Hepatocyte (in vitro differentiated cells): ENCODE data around the gene SRP68. TPM values are rescaled to one million over a fixed set of nuclear protein-coding genes. Genes with fewer than 3 reads are reported as not detected.
"Not testable (repeated sequence)": the region's sequence is repeated elsewhere in the genome, so short reads cannot be mapped to it uniquely, and the experiment has no call there.

Source experiments
- DNase-seq: peaks from one replicate; pipeline ENCODE4 v3.0.0-alpha.2; 2016; ENCODE audit warnings: low spot score
- H2AFZ ChIP-seq: fragments of 200-600 bp; sonication (generic); 2 replicates; pipeline ENCODE4 v1.6.0; 2016; ENCODE audit warnings: antibody characterized with exemption, mild to moderate bottlenecking
- H3K27ac ChIP-seq: fragments of 200-600 bp; sonication (generic); 2 replicates; pipeline ENCODE4 v1.5.1; 2016; ENCODE audit warnings: mild to moderate bottlenecking
- H3K27me3 ChIP-seq: fragments of 200-600 bp; sonication (generic); 2 replicates; pipeline ENCODE4 v1.6.1; 2016
- H3K36me3 ChIP-seq: fragments of 200-600 bp; sonication (generic); replicated peaks from 2 replicates; pipeline ENCODE4 v1.5.1; 2016; ENCODE audit warnings: low read depth; ENCODE audit not compliant: insufficient read depth
- H3K4me1 ChIP-seq: fragments of 200-600 bp; sonication (generic); 2 replicates; pipeline ENCODE4 v1.5.1; 2016; ENCODE audit warnings: mild to moderate bottlenecking, moderate library complexity; ENCODE audit not compliant: insufficient read depth
- H3K4me2 ChIP-seq: fragments of 200-600 bp; sonication (generic); 2 replicates; pipeline ENCODE4 v1.6.0; 2016
- H3K4me3 ChIP-seq: fragments of 200-600 bp; sonication (generic); 2 replicates; pipeline ENCODE4 v1.5.1; 2016; ENCODE audit warnings: mild to moderate bottlenecking
- H3K79me2 ChIP-seq: fragments of 200-600 bp; sonication (generic); 2 replicates; pipeline ENCODE4 v1.6.0; 2017; ENCODE audit warnings: mild to moderate bottlenecking
- H3K9me2 ChIP-seq: fragments of 200-600 bp; sonication (generic); replicated peaks from 2 replicates; pipeline ENCODE4 v1.6.0; 2017; ENCODE audit warnings: mild to moderate bottlenecking; ENCODE audit not compliant: insufficient read depth
- H3K9me3 ChIP-seq: fragments of 200-600 bp; sonication (generic); 2 replicates; pipeline ENCODE4 v1.5.1; 2016; ENCODE audit warnings: low read depth, mild to moderate bottlenecking
- H4K20me1 ChIP-seq: fragments of 200-600 bp; sonication (generic); 2 replicates; pipeline ENCODE4 v1.6.0; 2016; ENCODE audit warnings: mild to moderate bottlenecking; ENCODE audit not compliant: insufficient read depth, poor library complexity, severe bottlenecking
- CTCF ChIP-seq: fragments of 200-600 bp; sonication (generic); IDR thresholded peaks from 2 replicates; pipeline ENCODE4 v1.5.1; 2016; ENCODE audit warnings: antibody characterized with exemption, mild to moderate bottlenecking; ENCODE audit not compliant: poor library complexity
- EZH2 ChIP-seq: fragments of 200-600 bp; sonication (generic); IDR thresholded peaks from 2 replicates; pipeline ENCODE4 v1.6.1; 2016; ENCODE audit warnings: antibody characterized with exemption, mild to moderate bottlenecking, borderline replicate concordance
- EZH2phosphoT487 ChIP-seq: fragments of 200-600 bp; sonication (generic); IDR thresholded peaks from one replicate; pipeline ENCODE4 v1.6.1; 2018; ENCODE audit warnings: antibody characterized with exemption, mild to moderate bottlenecking, low read depth, moderate library complexity; ENCODE audit not compliant: unreplicated experiment, severe bottlenecking
- WGBS: methylation state at CpG from one replicate; pipeline ENCODE4 v1.1.6; 2016; ENCODE audit warnings: low lambda C conversion rate; ENCODE audit errors: missing lambda C conversion rate; 5-methylcytosine and 5-hydroxymethylcytosine counted together
- polyA plus RNA-seq: library from polyadenylated mRNA; unstranded; fragments of >200 nt; fragmentation: Nextera tagmentation; extraction: Ambion mirVana; gene quantifications from 2 replicates; pipeline ENCODE4 v1.2.1, GENCODE V29; 2016
- total RNA-seq: library from RNA; depleted of rRNA; stranded (reverse); fragments of >200 nt; gene quantifications from 2 replicates; pipeline ENCODE4 v1.2.3, GENCODE V29; 2014

SRP68 gene
- total and polyA plus RNA-seq, 2 experiments from 2014 or later, result 41.2 to 70.1 TPM

- Histone ChIP-seq H3K27ac (no peak overlapping the region), H3K27me3 (no peaks in the 10 kb centered on the region), H3K36me3 (no peaks in the 10 kb centered on the region), H3K9me3 (no peaks in the 10 kb centered on the region), H3K4me1 (no peaks in the 10 kb centered on the region), H3K4me2 (no peak overlapping the region), H3K9me2 (no peaks in the 10 kb centered on the region), H3K79me2 (peaks cover 10% of the 10 kb centered on the region), H4K20me1 (no peaks in the 10 kb centered on the region), H3K4me3 (no peak overlapping the region), H2AFZ (no peak overlapping the region)
- WGBS, result 89% methylated on average over 9 of the region's 9 CpGs
- no peak for DNase-seq
- no peak for TF ChIP-seq EZH2phosphoT487
- TF ChIP-seq CTCF, result no peak
- TF ChIP-seq EZH2, result no peak
Observed at GRCh38 chr17:76048711-76049110, 23.6 kb downstream of the SRP68 start.

- H2AFZ ChIP-seq, result no peak overlapping the region
- no peak for TF ChIP-seq EZH2phosphoT487
- no peak for TF ChIP-seq CTCF
- no peak for TF ChIP-seq EZH2
- H3K27me3 ChIP-seq, result no peaks in the 10 kb centered on the region
- H3K4me1 ChIP-seq, result no peaks in the 10 kb centered on the region
- H3K9me2 ChIP-seq, result no peaks in the 10 kb centered on the region
- H3K79me2 ChIP-seq, result peaks cover 10% of the 10 kb centered on the region
- H4K20me1 ChIP-seq, result no peaks in the 10 kb centered on the region
- no peaks in the 10 kb centered on the region for H3K9me3 ChIP-seq
- WGBS, result 95% methylated on average over 9 of the region's 9 CpGs
- DNase-seq, result no peak
- no peaks in the 10 kb centered on the region for H3K36me3 ChIP-seq
- H3K27ac ChIP-seq, result no peak overlapping the region
- no peak overlapping the region for H3K4me2 ChIP-seq
- H3K4me3 ChIP-seq, result no peak overlapping the region
Observed at GRCh38 chr17:76048025-76048605, 24.2 kb downstream of the SRP68 start.

GRCh38 chr17:76046064-76046463 lies 26.3 kb downstream of the SRP68 start:
- DNase-seq, result no peak
- Histone ChIP-seq H3K4me3 (no peak overlapping the region), H3K27ac (no peak overlapping the region), H3K36me3 (no peaks in the 10 kb centered on the region), H3K4me1 (no peaks in the 10 kb centered on the region), H4K20me1 (no peaks in the 10 kb centered on the region), H2AFZ (no peak overlapping the region), H3K27me3 (no peaks in the 10 kb centered on the region), H3K4me2 (no peak overlapping the region), H3K9me2 (no peaks in the 10 kb centered on the region), H3K9me3 (no peaks in the 10 kb centered on the region), H3K79me2 (peaks cover 3% of the 10 kb centered on the region)
- 94% methylated on average over 8 of the region's 8 CpGs for WGBS
- TF ChIP-seq CTCF (no peak), EZH2phosphoT487 (no peak), EZH2 (no peak)

GRCh38 chr17:76044475-76045007 lies 27.8 kb downstream of the SRP68 start:
- 91% methylated on average over 11 of the region's 11 CpGs for WGBS
- H3K4me3 ChIP-seq, H3K9me3 ChIP-seq, H3K9me2 ChIP-seq, H2AFZ ChIP-seq, H3K79me2 ChIP-seq, H3K27ac ChIP-seq, DNase-seq, H3K27me3 ChIP-seq, H3K4me2 ChIP-seq, H3K4me1 ChIP-seq, H4K20me1 ChIP-seq, H3K36me3 ChIP-seq: not testable (repeated sequence)

- H2AFZ ChIP-seq, H3K36me3 ChIP-seq, H3K27ac ChIP-seq, H4K20me1 ChIP-seq, DNase-seq, H3K4me2 ChIP-seq, H3K4me1 ChIP-seq, H3K79me2 ChIP-seq, H3K27me3 ChIP-seq, H3K4me3 ChIP-seq, H3K9me3 ChIP-seq, H3K9me2 ChIP-seq: not testable (repeated sequence)
- 98% methylated on average over 3 of the region's 3 CpGs for WGBS
Observed at GRCh38 chr17:76042868-76043267, 29.4 kb downstream of the SRP68 start.
